Loucy (cell line): ENCODE data around the gene SLC39A13.
"Not testable (repeated sequence)": the region's sequence is repeated elsewhere in the genome, so short reads cannot be mapped to it uniquely, and the experiment has no call there.

Experiments used
- H2AFZ ChIP-seq: fragments of 200-600 bp; sonication (generic); 2 replicates; pipeline ENCODE4 v1.6.0; 2016; ENCODE audit warnings: antibody characterized with exemption, mild to moderate bottlenecking, low read length, moderate library complexity
- H3F3A ChIP-seq: fragments of 200-600 bp; 2 replicates; pipeline ENCODE4 v1.6.0; 2016; ENCODE audit warnings: antibody characterized with exemption, low read depth, mild to moderate bottlenecking
- H3K27me3 ChIP-seq: fragments of 200-600 bp; sonication (generic); 2 replicates; pipeline ENCODE4 v1.6.1; 2014; ENCODE audit warnings: low read length, mild to moderate bottlenecking; ENCODE audit not compliant: insufficient read depth, poor library complexity, severe bottlenecking
- H3K36me3 ChIP-seq: fragments of 200-600 bp; sonication (generic); 2 replicates; pipeline ENCODE4 v1.6.1; 2016; ENCODE audit warnings: low read length; ENCODE audit not compliant: insufficient read depth
- H3K4me1 ChIP-seq: fragments of 200-600 bp; sonication (generic); 2 replicates; pipeline ENCODE4 v1.5.1; 2014; ENCODE audit warnings: low read length, mild to moderate bottlenecking; ENCODE audit not compliant: insufficient read depth, poor library complexity, severe bottlenecking
- H3K4me2 ChIP-seq: fragments of 200-600 bp; sonication (generic); 2 replicates; pipeline ENCODE4 v1.6.0; 2014; ENCODE audit warnings: antibody characterized with exemption, low read length, low read depth, mild to moderate bottlenecking; ENCODE audit not compliant: poor library complexity, severe bottlenecking
- H3K4me3 ChIP-seq: fragments of 200-600 bp; sonication (generic); 2 replicates; pipeline ENCODE4 v1.5.1; 2014; ENCODE audit warnings: low read length, mild to moderate bottlenecking, mixed read lengths; ENCODE audit not compliant: poor library complexity, severe bottlenecking
- H3K79me2 ChIP-seq: fragments of 200-600 bp; sonication (generic); 2 replicates; pipeline ENCODE4 v1.6.1; 2014; ENCODE audit warnings: low read length; ENCODE audit not compliant: insufficient read depth
- H3K9ac ChIP-seq: fragments of 200-600 bp; sonication (generic); 2 replicates; pipeline ENCODE4 v1.6.0; 2014; ENCODE audit warnings: mild to moderate bottlenecking, low read depth, low read length, moderate library complexity; ENCODE audit not compliant: poor library complexity, severe bottlenecking
- H3K9me2 ChIP-seq: fragments of 200-600 bp; sonication (generic); replicated peaks from 2 replicates; pipeline ENCODE4 v1.6.1; 2016; ENCODE audit warnings: low read depth, low read length, mixed read lengths
- H3K9me3 ChIP-seq: fragments of 200-600 bp; sonication (generic); 2 replicates; pipeline ENCODE4 v1.6.1; 2014; ENCODE audit warnings: mild to moderate bottlenecking, antibody characterized with exemption, low read length, low read depth; ENCODE audit not compliant: insufficient read depth
- H4K20me1 ChIP-seq: fragments of 200-600 bp; sonication (generic); 2 replicates; pipeline ENCODE4 v1.6.0; 2014; ENCODE audit warnings: antibody characterized with exemption, low read length, mild to moderate bottlenecking; ENCODE audit not compliant: insufficient read depth, poor library complexity, severe bottlenecking
- EZH2phosphoT487 ChIP-seq: fragments of 200-600 bp; IDR thresholded peaks from 2 replicates; pipeline ENCODE4 v1.6.1; 2018; ENCODE audit warnings: antibody characterized with exemption, mild to moderate bottlenecking, moderate library complexity, borderline replicate concordance
- TF ChIP-seq, protein P1 (sequence below): fragments of 200-600 bp; sonication (generic); conservative IDR thresholded peaks from 2 replicates; pipeline ENCODE4 v1.5.1; 2014; ENCODE audit warnings: mild to moderate bottlenecking, antibody characterized with exemption, low read length

Gene SLC39A13

GRCh38 chr11:47453365-47453764 is 45.0 kb downstream of the SLC39A13 start:
- no peaks in the 10 kb centered on the region for H3K36me3 ChIP-seq
- no peaks in the 10 kb centered on the region for H4K20me1 ChIP-seq
- no peaks in the 10 kb centered on the region for H3K9me3 ChIP-seq
- no peak overlapping the region for H3K4me3 ChIP-seq
- no peaks in the 10 kb centered on the region for H3F3A ChIP-seq
- no peak overlapping the region for H2AFZ ChIP-seq
- no peak overlapping the region for H3K9ac ChIP-seq
- no peaks in the 10 kb centered on the region for H3K27me3 ChIP-seq
- no peaks in the 10 kb centered on the region for H3K4me1 ChIP-seq
- TF ChIP-seq EZH2phosphoT487 = no peak
- TF ChIP-seq, protein P1, sequence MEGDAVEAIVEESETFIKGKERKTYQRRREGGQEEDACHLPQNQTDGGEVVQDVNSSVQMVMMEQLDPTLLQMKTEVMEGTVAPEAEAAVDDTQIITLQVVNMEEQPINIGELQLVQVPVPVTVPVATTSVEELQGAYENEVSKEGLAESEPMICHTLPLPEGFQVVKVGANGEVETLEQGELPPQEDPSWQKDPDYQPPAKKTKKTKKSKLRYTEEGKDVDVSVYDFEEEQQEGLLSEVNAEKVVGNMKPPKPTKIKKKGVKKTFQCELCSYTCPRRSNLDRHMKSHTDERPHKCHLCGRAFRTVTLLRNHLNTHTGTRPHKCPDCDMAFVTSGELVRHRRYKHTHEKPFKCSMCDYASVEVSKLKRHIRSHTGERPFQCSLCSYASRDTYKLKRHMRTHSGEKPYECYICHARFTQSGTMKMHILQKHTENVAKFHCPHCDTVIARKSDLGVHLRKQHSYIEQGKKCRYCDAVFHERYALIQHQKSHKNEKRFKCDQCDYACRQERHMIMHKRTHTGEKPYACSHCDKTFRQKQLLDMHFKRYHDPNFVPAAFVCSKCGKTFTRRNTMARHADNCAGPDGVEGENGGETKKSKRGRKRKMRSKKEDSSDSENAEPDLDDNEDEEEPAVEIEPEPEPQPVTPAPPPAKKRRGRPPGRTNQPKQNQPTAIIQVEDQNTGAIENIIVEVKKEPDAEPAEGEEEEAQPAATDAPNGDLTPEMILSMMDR = no peak
- H3K4me2 ChIP-seq = no peak overlapping the region
- no peaks in the 10 kb centered on the region for H3K79me2 ChIP-seq
- H3K9me2 ChIP-seq = no peaks in the 10 kb centered on the region

GRCh38 chr11:47454258-47454671 is 45.9 kb downstream of the SLC39A13 start:
- not testable (repeated sequence) for H4K20me1 ChIP-seq, H3K9ac ChIP-seq, H3K79me2 ChIP-seq, H3K4me3 ChIP-seq, H3K9me2 ChIP-seq, H3K36me3 ChIP-seq, H3F3A ChIP-seq, H2AFZ ChIP-seq, H3K4me1 ChIP-seq, H3K4me2 ChIP-seq, H3K27me3 ChIP-seq, H3K9me3 ChIP-seq
- TF ChIP-seq, protein P1 = peak; percentile 78

- peaks cover 27% of the 10 kb centered on the region; the same call in 1 of the 2 replicates for H3K36me3 ChIP-seq
- H3K4me2 ChIP-seq = no peak overlapping the region
- TF ChIP-seq, protein P1 = no peak
- TF ChIP-seq EZH2phosphoT487 = no peak
- no peak overlapping the region for H2AFZ ChIP-seq
- no peaks in the 10 kb centered on the region for H3F3A ChIP-seq
- no peaks in the 10 kb centered on the region for H4K20me1 ChIP-seq
- H3K9me2 ChIP-seq = no peaks in the 10 kb centered on the region
- H3K4me3 ChIP-seq = no peak overlapping the region
- H3K4me1 ChIP-seq = no peaks in the 10 kb centered on the region
- no peaks in the 10 kb centered on the region for H3K9me3 ChIP-seq
- no peak overlapping the region for H3K9ac ChIP-seq
- no peaks in the 10 kb centered on the region for H3K27me3 ChIP-seq
- H3K79me2 ChIP-seq = peaks cover 6% of the 10 kb centered on the region; the same call in 1 of the 2 replicates
Measured at GRCh38 chr11:47460571-47461235, 52.3 kb downstream of the SLC39A13 start.
